ENCODE results near the gene CDC26.

CDC26 gene

DNA sequence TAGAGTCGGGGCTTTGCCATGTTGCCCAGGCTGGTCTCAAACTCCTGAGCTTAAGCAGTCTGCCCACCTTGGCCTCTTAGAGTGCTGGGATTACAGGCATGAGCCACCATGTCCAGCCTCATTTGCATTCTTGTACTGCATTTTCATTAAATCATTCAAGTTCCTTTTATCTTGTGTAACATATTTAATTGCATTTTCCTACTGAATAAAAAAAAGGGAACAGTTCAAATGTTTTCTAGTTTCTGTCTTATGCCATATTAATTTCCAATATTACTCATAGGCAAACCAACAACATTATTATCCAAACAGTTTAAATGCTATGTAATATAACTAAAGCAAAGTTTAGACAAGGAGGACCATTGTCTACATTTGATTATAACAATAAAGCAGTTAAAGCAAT lies 47.9 kb downstream of the CDC26 start:
- H3K79me1 ChIP-seq (replicated peaks; ENCODE audit: low read length, poor library complexity, severe bottlenecking), result peaks cover 31% of the 10 kb centered on the region
- no peak overlapping the region for H3K4me3 ChIP-seq (ENCODE audit: insufficient read depth in 1 of 2, low read depth in 1 of 2, low read length in 2 of 2)
- H3K27me3 ChIP-seq (ENCODE audit: control insufficient read depth in 1 of 2, insufficient read depth in 1 of 2, low read length in 2 of 2), result no peaks in the 10 kb centered on the region
- H2AK5ac ChIP-seq (ENCODE audit: low read length, severe bottlenecking), result no peak overlapping the region
- no peak overlapping the region for H4K8ac ChIP-seq (ENCODE audit: low read length)
- H2BK120ac ChIP-seq (ENCODE audit: low read depth, low read length), result no peak overlapping the region
- no peak overlapping the region for H3K9ac ChIP-seq (ENCODE audit: low read length)
- H3K4ac ChIP-seq (ENCODE audit: low read depth in 1 of 2, low read length in 2 of 2), result no peak overlapping the region
- no peak for DNase-seq
- H3K18ac ChIP-seq (ENCODE audit: low read depth in 1 of 2, low read length in 2 of 2), result no peak overlapping the region
- H3K23ac ChIP-seq (ENCODE audit: low read length in 2 of 2), result no peak overlapping the region
- H4K91ac ChIP-seq (ENCODE audit: low read length), result no peak overlapping the region
- H2BK15ac ChIP-seq (ENCODE audit: low read depth, poor library complexity, severe bottlenecking), result no peak overlapping the region
- H3K27ac ChIP-seq (ENCODE audit: low read length, poor library complexity, severe bottlenecking), result no peak overlapping the region
- no peaks in the 10 kb centered on the region for H3K4me1 ChIP-seq (ENCODE audit: control insufficient read depth, insufficient read depth, low read depth, low read length)
- no peaks in the 10 kb centered on the region for H3K9me3 ChIP-seq (ENCODE audit: control insufficient read depth, low read length)
- WGBS, result 95% methylated on average over 1 of the region's 1 CpG
- no peak overlapping the region for H2BK12ac ChIP-seq (ENCODE audit: low read length in 2 of 2)
- no peak overlapping the region for H3K4me2 ChIP-seq (ENCODE audit: low read length, poor library complexity, severe bottlenecking)
- H3K14ac ChIP-seq (ENCODE audit: low read length in 2 of 2), result no peak overlapping the region
- H3K36me3 ChIP-seq (ENCODE audit: control insufficient read depth in 1 of 2, insufficient read depth in 2 of 2, low read depth in 1 of 2, low read length in 2 of 2), result peaks cover 2 to 30% of the 10 kb centered on the region in 2 experiments
- no peak overlapping the region for H2BK5ac ChIP-seq (ENCODE audit: low read depth, low read length, poor library complexity, severe bottlenecking)
- no peak overlapping the region for H2AFZ ChIP-seq (ENCODE audit: low read depth, low read length)

- Histone ChIP-seq H2BK120ac (ENCODE audit: low read depth, low read length) (no peak overlapping the region), H2AK5ac (ENCODE audit: low read length, severe bottlenecking) (no peak overlapping the region), H3K79me1 (replicated peaks; ENCODE audit: low read length, poor library complexity, severe bottlenecking) (peaks cover 25% of the 10 kb centered on the region), H3K18ac (ENCODE audit: low read depth in 1 of 2, low read length in 2 of 2) (no peak overlapping the region), H3K4ac (ENCODE audit: low read depth in 1 of 2, low read length in 2 of 2) (no peak overlapping the region), H3K9ac (ENCODE audit: low read length) (peak overlapping the region; percentile 95), H3K4me2 (ENCODE audit: low read length, poor library complexity, severe bottlenecking) (no peak overlapping the region), H4K8ac (ENCODE audit: low read length) (no peak overlapping the region), H3K4me1 (ENCODE audit: control insufficient read depth, insufficient read depth, low read depth, low read length) (no peaks in the 10 kb centered on the region), H2BK12ac (ENCODE audit: low read length in 2 of 2) (no peak overlapping the region), H2BK5ac (ENCODE audit: low read depth, low read length, poor library complexity, severe bottlenecking) (no peak overlapping the region), H3K9me3 (ENCODE audit: control insufficient read depth, low read length) (no peaks in the 10 kb centered on the region), H4K91ac (ENCODE audit: low read length) (no peak overlapping the region), H3K4me3 (ENCODE audit: insufficient read depth in 1 of 2, low read depth in 1 of 2, low read length in 2 of 2) (no peak overlapping the region), H3K27me3 (ENCODE audit: control insufficient read depth in 1 of 2, insufficient read depth in 1 of 2, low read length in 2 of 2) (no peaks in the 10 kb centered on the region), H2AFZ (ENCODE audit: low read depth, low read length) (no peak overlapping the region), H2BK15ac (ENCODE audit: low read depth, poor library complexity, severe bottlenecking) (no peak overlapping the region), H3K27ac (ENCODE audit: low read length, poor library complexity, severe bottlenecking) (no peak overlapping the region), H3K14ac (ENCODE audit: low read length in 2 of 2) (no peak overlapping the region), H3K36me3 (ENCODE audit: control insufficient read depth in 1 of 2, insufficient read depth in 2 of 2, low read depth in 1 of 2, low read length in 2 of 2) (peaks cover 0 to 26% of the 10 kb centered on the region in 2 experiments), H3K23ac (ENCODE audit: low read length in 2 of 2) (no peak overlapping the region)
- WGBS, result no CpG with 5 or more reads among the region's 2 CpGs
- DNase-seq, result peak; percentile 97
Measured at GRCh38 chr9:113223963-113224362, 51.4 kb downstream of the CDC26 start.

DNA sequence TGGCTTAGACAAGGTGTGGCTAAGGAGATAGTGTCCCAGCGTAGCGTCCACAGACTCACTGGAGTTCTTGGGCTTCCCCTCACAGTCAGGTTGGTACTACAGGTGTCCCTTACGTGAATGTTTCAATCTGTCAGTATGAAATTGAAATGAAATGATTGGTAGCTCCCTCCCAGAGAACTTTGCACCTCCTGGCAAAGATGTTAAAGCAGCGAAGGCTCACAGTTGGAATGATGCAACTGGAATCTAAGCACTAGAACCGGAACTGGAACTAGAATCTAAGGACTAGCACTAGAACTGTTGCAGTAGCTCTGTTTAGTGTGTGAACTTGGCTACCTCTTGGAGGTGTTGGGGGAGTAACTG lies 52.9 kb downstream of the CDC26 start:
- peaks cover 20% of the 10 kb centered on the region for H3K79me1 ChIP-seq (replicated peaks; ENCODE audit: low read length, poor library complexity, severe bottlenecking)
- peak overlapping the region in 1 of 2 experiments; percentile 94 for H3K4me3 ChIP-seq (ENCODE audit: insufficient read depth in 1 of 2, low read depth in 1 of 2, low read length in 2 of 2)
- no peak overlapping the region for H4K8ac ChIP-seq (ENCODE audit: low read length)
- no peaks in the 10 kb centered on the region for H3K27me3 ChIP-seq (ENCODE audit: control insufficient read depth in 1 of 2, insufficient read depth in 1 of 2, low read length in 2 of 2)
- DNase-seq, result peak; percentile 50
- H3K4me2 ChIP-seq (ENCODE audit: low read length, poor library complexity, severe bottlenecking), result peak overlapping the region; percentile 60
- 57% methylated on average over 5 of the region's 5 CpGs for WGBS
- no peak overlapping the region for H3K4ac ChIP-seq (ENCODE audit: low read depth in 1 of 2, low read length in 2 of 2)
- H3K27ac ChIP-seq (ENCODE audit: low read length, poor library complexity, severe bottlenecking), result no peak overlapping the region
- H2BK12ac ChIP-seq (ENCODE audit: low read length in 2 of 2), result no peak overlapping the region
- no peak overlapping the region for H3K18ac ChIP-seq (ENCODE audit: low read depth in 1 of 2, low read length in 2 of 2)
- H3K23ac ChIP-seq (ENCODE audit: low read length in 2 of 2), result no peak overlapping the region
- no peak overlapping the region for H2AK5ac ChIP-seq (ENCODE audit: low read length, severe bottlenecking)
- no peak overlapping the region for H3K14ac ChIP-seq (ENCODE audit: low read length in 2 of 2)
- H2BK15ac ChIP-seq (ENCODE audit: low read depth, poor library complexity, severe bottlenecking), result no peak overlapping the region
- no peaks in the 10 kb centered on the region for H3K4me1 ChIP-seq (ENCODE audit: control insufficient read depth, insufficient read depth, low read depth, low read length)
- no peak overlapping the region for H2AFZ ChIP-seq (ENCODE audit: low read depth, low read length)
- no peaks in the 10 kb centered on the region for H3K9me3 ChIP-seq (ENCODE audit: control insufficient read depth, low read length)
- no peak overlapping the region for H4K91ac ChIP-seq (ENCODE audit: low read length)
- H2BK120ac ChIP-seq (ENCODE audit: low read depth, low read length), result no peak overlapping the region
- no peak overlapping the region for H2BK5ac ChIP-seq (ENCODE audit: low read depth, low read length, poor library complexity, severe bottlenecking)
- H3K36me3 ChIP-seq (ENCODE audit: control insufficient read depth in 1 of 2, insufficient read depth in 2 of 2, low read depth in 1 of 2, low read length in 2 of 2), result peaks cover 0 to 15% of the 10 kb centered on the region in 2 experiments
- peak overlapping the region; percentile 95 for H3K9ac ChIP-seq (ENCODE audit: low read length)

DNA sequence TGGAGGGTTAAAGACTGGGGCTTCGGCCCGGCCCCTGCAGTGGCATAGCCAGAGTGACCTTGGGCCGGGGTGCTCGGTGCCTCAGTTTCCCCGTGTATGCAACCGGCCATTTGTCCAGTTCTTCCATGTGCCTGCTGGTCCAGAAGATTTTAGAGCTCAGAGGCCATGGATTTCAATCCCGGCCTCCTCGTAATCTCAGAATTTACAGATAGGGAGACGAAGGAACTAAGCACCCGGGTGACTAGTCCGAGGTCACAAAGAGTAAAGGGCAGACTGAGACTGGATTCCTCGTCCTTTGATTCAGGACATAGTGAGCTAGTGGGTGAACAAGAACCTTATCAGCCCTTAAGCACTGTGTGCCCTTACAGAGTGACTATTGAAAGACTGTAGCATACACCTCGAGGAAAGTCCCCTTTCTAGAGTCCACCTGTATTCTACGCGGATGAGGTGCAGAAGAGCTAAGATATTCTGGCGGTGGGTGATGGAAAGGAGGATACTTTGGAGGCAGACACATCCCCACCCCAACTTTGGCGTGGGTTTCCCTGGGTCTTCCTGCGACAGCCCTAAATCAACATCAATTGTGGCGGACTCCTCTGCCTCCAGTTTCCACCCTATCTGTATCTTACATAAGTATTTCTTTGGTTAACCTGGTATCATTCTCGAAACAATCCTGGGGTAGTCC lies 53.4 kb downstream of the CDC26 start:
- Histone ChIP-seq H3K14ac (ENCODE audit: low read length in 2 of 2) (no peak overlapping the region), H4K91ac (ENCODE audit: low read length) (no peak overlapping the region), H3K4me1 (ENCODE audit: control insufficient read depth, insufficient read depth, low read depth, low read length) (no peaks in the 10 kb centered on the region), H2AK5ac (ENCODE audit: low read length, severe bottlenecking) (no peak overlapping the region), H3K23ac (ENCODE audit: low read length in 2 of 2) (no peak overlapping the region), H2BK120ac (ENCODE audit: low read depth, low read length) (no peak overlapping the region), H2BK12ac (ENCODE audit: low read length in 2 of 2) (peak overlapping the region in 1 of 2 experiments; percentile 92), H3K4me2 (ENCODE audit: low read length, poor library complexity, severe bottlenecking) (peak overlapping the region; percentile 60), H3K36me3 (ENCODE audit: control insufficient read depth in 1 of 2, insufficient read depth in 2 of 2, low read depth in 1 of 2, low read length in 2 of 2) (peaks cover 0 to 14% of the 10 kb centered on the region in 2 experiments), H2BK5ac (ENCODE audit: low read depth, low read length, poor library complexity, severe bottlenecking) (no peak overlapping the region), H3K18ac (ENCODE audit: low read depth in 1 of 2, low read length in 2 of 2) (peak overlapping the region; percentile 76 to 96), H3K9me3 (ENCODE audit: control insufficient read depth, low read length) (no peaks in the 10 kb centered on the region), H2BK15ac (ENCODE audit: low read depth, poor library complexity, severe bottlenecking) (no peak overlapping the region), H2AFZ (ENCODE audit: low read depth, low read length) (no peak overlapping the region), H3K4ac (ENCODE audit: low read depth in 1 of 2, low read length in 2 of 2) (peak overlapping the region; percentile 24 to 73), H3K9ac (ENCODE audit: low read length) (peak overlapping the region; percentile 95), H3K27ac (ENCODE audit: low read length, poor library complexity, severe bottlenecking) (peak overlapping the region; percentile 63), H3K4me3 (ENCODE audit: insufficient read depth in 1 of 2, low read depth in 1 of 2, low read length in 2 of 2) (peak overlapping the region; percentile 86 to 94), H3K27me3 (ENCODE audit: control insufficient read depth in 1 of 2, insufficient read depth in 1 of 2, low read length in 2 of 2) (no peaks in the 10 kb centered on the region), H3K79me1 (replicated peaks; ENCODE audit: low read length, poor library complexity, severe bottlenecking) (peaks cover 21% of the 10 kb centered on the region), H4K8ac (ENCODE audit: low read length) (no peak overlapping the region)
- WGBS, result 6% methylated on average over 13 of the region's 20 CpGs
- peak; percentile 15 for DNase-seq
